ENCODE measurements around the gene ANLN. TPM values are rescaled to one million over a fixed set of nuclear protein-coding genes. Genes with fewer than 3 reads are reported as not detected.
"Not testable (repeated sequence)": the region's sequence is repeated elsewhere in the genome, so short reads cannot be mapped to it uniquely, and the experiment has no call there.

ANLN gene
- total and polyA plus RNA-seq, 5 donors: 0.77 to 4.1 (median 3.4) TPM

GRCh38 chr7:36453769-36454168 is 64.1 kb downstream of the ANLN start:
- Histone ChIP-seq H3K27me3 (ENCODE audit: control insufficient read depth, insufficient read depth) (no peaks in the 10 kb centered on the region), H3K9me3 (ENCODE audit: control insufficient read depth, low read length) (no peaks in the 10 kb centered on the region), H3K4me3 (ENCODE audit: low read length) (no peak overlapping the region), H3K27ac (ENCODE audit: low read length) (no peak overlapping the region), H3K4me1 (ENCODE audit: control insufficient read depth, insufficient read depth, low read length) (no peaks in the 10 kb centered on the region)
- DNase-seq (no peak), ATAC-seq (no peak)
- intact Hi-C loops (cut with DNase I): no loop called here

DNA sequence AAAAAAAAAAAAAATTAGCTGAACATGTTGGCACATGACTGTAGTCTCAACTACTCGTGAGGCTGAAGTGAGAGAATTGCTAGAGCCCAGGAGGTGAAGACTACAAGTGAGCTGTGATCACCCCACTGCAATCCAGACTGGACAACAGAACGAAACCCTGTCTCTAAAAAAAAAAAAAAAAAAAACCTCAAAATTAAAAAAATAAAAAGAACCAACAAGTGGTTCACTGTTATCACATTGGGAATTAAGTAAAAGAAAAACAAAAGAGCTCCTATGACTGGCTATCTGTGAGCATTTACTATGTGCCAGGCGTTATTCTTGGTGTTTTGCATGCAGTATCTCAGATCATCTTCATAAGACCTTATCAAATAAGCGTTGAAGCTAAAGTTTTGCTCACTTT is 66.0 kb downstream of the ANLN start:
- H3K27ac ChIP-seq (ENCODE audit: low read length): no peak overlapping the region
- intact Hi-C loops (cut with DNase I): no loop called here
- H3K27me3 ChIP-seq (ENCODE audit: control insufficient read depth, insufficient read depth): no peaks in the 10 kb centered on the region
- ATAC-seq (no peak), DNase-seq (no peak)
- WGBS: 89% methylated on average over 4 of the region's 4 CpGs
- H3K4me3 ChIP-seq (ENCODE audit: low read length): no peak overlapping the region
- no peaks in the 10 kb centered on the region for H3K4me1 ChIP-seq (ENCODE audit: control insufficient read depth, insufficient read depth, low read length)
- no peaks in the 10 kb centered on the region for H3K9me3 ChIP-seq (ENCODE audit: control insufficient read depth, low read length)

- ATAC-seq (no peak), DNase-seq (no peak)
- Histone ChIP-seq H3K4me3 (ENCODE audit: low read length) (no peak overlapping the region), H3K27ac (ENCODE audit: low read length) (no peak overlapping the region), H3K27me3 (ENCODE audit: control insufficient read depth, insufficient read depth) (no peaks in the 10 kb centered on the region), H3K9me3 (ENCODE audit: control insufficient read depth, low read length) (no peaks in the 10 kb centered on the region), H3K4me1 (ENCODE audit: control insufficient read depth, insufficient read depth, low read length) (no peaks in the 10 kb centered on the region)
- 97% methylated on average over 3 of the region's 3 CpGs for WGBS
- intact Hi-C loops (cut with DNase I): no loop called here
Measured at GRCh38 chr7:36456138-36456537, 66.5 kb downstream of the ANLN start.

GRCh38 chr7:36456548-36456947 is 66.9 kb downstream of the ANLN start:
- intact Hi-C loops (cut with DNase I): no loop called here
- no peaks in the 10 kb centered on the region for H3K9me3 ChIP-seq (ENCODE audit: control insufficient read depth, low read length)
- ATAC-seq (no peak), DNase-seq (no peak)
- WGBS: 91% methylated on average over 2 of the region's 2 CpGs
- no peak overlapping the region for H3K4me3 ChIP-seq (ENCODE audit: low read length)
- no peaks in the 10 kb centered on the region for H3K27me3 ChIP-seq (ENCODE audit: control insufficient read depth, insufficient read depth)
- no peaks in the 10 kb centered on the region for H3K4me1 ChIP-seq (ENCODE audit: control insufficient read depth, insufficient read depth, low read length)
- H3K27ac ChIP-seq (ENCODE audit: low read length): no peak overlapping the region

GRCh38 chr7:36459236-36459960 is 69.7 kb downstream of the ANLN start:
- intact Hi-C loops (cut with DNase I): no loop called here
- no peaks in the 10 kb centered on the region for H3K27me3 ChIP-seq (ENCODE audit: control insufficient read depth, insufficient read depth)
- ATAC-seq (no peak), DNase-seq (no peak)
- no peaks in the 10 kb centered on the region for H3K9me3 ChIP-seq (ENCODE audit: control insufficient read depth, low read length)
- no peak overlapping the region for H3K4me3 ChIP-seq (ENCODE audit: low read length)
- H3K27ac ChIP-seq (ENCODE audit: low read length): no peak overlapping the region
- no peaks in the 10 kb centered on the region for H3K4me1 ChIP-seq (ENCODE audit: control insufficient read depth, insufficient read depth, low read length)
- WGBS: 65% methylated on average over 12 of the region's 12 CpGs

DNA sequence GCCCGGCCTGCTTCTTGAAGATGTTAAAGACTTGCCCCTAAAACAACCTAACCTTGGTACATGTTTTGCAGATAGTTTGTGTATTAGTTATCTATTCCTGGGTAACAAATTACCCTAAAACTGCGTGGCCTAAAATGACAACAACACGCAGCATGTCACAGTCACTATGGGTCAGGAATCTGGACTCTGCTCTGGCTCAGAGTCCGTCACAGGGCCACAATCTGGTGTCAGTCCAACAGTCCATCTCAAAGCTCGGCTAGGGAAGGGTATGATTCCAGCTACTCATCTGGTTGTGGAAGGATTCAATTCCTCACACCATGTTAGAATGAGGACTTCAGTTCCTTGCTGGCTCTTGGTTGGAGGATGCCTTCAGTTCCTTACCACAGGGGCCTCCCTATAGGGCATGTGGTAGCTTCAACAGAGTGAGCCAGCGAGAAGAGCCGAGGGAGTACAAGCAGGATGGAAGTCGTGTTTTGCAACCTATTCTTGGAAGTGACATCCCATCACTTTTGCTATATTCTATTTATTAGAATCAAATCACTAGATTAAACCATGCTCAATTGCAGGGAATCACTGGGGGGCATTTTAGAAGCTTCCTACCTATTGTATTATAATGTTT is 71.3 kb downstream of the ANLN start:
- Histone ChIP-seq H3K27ac (ENCODE audit: low read length) (no peak overlapping the region), H3K27me3 (ENCODE audit: control insufficient read depth, insufficient read depth) (no peaks in the 10 kb centered on the region), H3K4me1 (ENCODE audit: control insufficient read depth, insufficient read depth, low read length) (no peaks in the 10 kb centered on the region), H3K4me3 (ENCODE audit: low read length) (no peak overlapping the region), H3K9me3 (ENCODE audit: control insufficient read depth, low read length) (no peaks in the 10 kb centered on the region)
- intact Hi-C loops (cut with DNase I): no loop called here
- DNase-seq (no peak), ATAC-seq (no peak)
- WGBS: 89% methylated on average over 8 of the region's 8 CpGs

GRCh38 chr7:36462551-36463137 is 73.0 kb downstream of the ANLN start:
- Histone ChIP-seq H3K27me3 (ENCODE audit: control insufficient read depth, insufficient read depth) (no peaks in the 10 kb centered on the region), H3K4me1 (ENCODE audit: control insufficient read depth, insufficient read depth, low read length) (no peaks in the 10 kb centered on the region), H3K27ac (ENCODE audit: low read length) (no peak overlapping the region), H3K9me3 (ENCODE audit: control insufficient read depth, low read length) (no peaks in the 10 kb centered on the region), H3K4me3 (ENCODE audit: low read length) (no peak overlapping the region)
- 90% methylated on average over 6 of the region's 6 CpGs for WGBS
- intact Hi-C loops (cut with DNase I): no loop called here
- ATAC-seq (no peak), DNase-seq (no peak)

- WGBS: 69% methylated on average over 3 of the region's 3 CpGs
- H3K27me3 ChIP-seq (ENCODE audit: control insufficient read depth, insufficient read depth): no peaks in the 10 kb centered on the region
- DNase-seq (no peak), ATAC-seq (no peak)
- H3K9me3 ChIP-seq (ENCODE audit: control insufficient read depth, low read length): no peaks in the 10 kb centered on the region
- intact Hi-C loops (cut with DNase I): no loop called here
- no peaks in the 10 kb centered on the region for H3K4me1 ChIP-seq (ENCODE audit: control insufficient read depth, insufficient read depth, low read length)
- H3K27ac ChIP-seq (ENCODE audit: low read length): no peak overlapping the region
- H3K4me3 ChIP-seq (ENCODE audit: low read length): no peak overlapping the region
Measured at GRCh38 chr7:36464271-36464670, 74.6 kb downstream of the ANLN start.

- H3K4me3 ChIP-seq (ENCODE audit: low read length); H3K4me1 ChIP-seq (ENCODE audit: control insufficient read depth, insufficient read depth, low read length); intact Hi-C loops (cut with DNase I); H3K9me3 ChIP-seq (ENCODE audit: control insufficient read depth, low read length); H3K27ac ChIP-seq (ENCODE audit: low read length); DNase-seq; ATAC-seq; H3K27me3 ChIP-seq (ENCODE audit: control insufficient read depth, insufficient read depth): not testable (repeated sequence)
- 64% methylated on average over 5 of the region's 5 CpGs for WGBS
Measured at GRCh38 chr7:36466001-36466400, 76.3 kb downstream of the ANLN start.

GRCh38 chr7:36468370-36469101 is 78.9 kb downstream of the ANLN start:
- H3K4me3 ChIP-seq (ENCODE audit: low read length): no peak overlapping the region
- 53% methylated on average over 2 of the region's 2 CpGs for WGBS
- H3K27ac ChIP-seq (ENCODE audit: low read length): no peak overlapping the region
- no peaks in the 10 kb centered on the region for H3K4me1 ChIP-seq (ENCODE audit: control insufficient read depth, insufficient read depth, low read length)
- H3K9me3 ChIP-seq (ENCODE audit: control insufficient read depth, low read length): no peaks in the 10 kb centered on the region
- ATAC-seq (no peak), DNase-seq (no peak)
- intact Hi-C loops (cut with DNase I): no loop called here
- no peaks in the 10 kb centered on the region for H3K27me3 ChIP-seq (ENCODE audit: control insufficient read depth, insufficient read depth)

DNA sequence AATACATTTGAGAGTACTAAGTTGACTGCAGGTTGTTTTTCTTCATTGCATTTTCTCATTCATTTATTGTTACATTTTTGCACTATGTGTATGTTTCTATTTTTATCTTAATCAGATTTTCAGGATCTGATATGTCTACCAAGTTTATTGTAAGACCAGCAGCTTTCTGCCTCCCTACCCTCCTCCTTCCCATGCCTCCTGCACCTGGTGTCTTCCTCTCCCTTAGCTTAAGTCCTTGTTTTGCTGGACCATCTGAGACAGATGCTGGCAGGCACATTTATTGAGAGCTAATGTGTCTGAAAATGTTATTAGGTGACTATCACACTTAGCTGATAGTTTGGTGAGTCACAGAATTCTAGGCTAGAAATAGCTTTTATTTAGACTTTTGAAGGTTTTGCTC is 79.6 kb downstream of the ANLN start:
- ATAC-seq (no peak), DNase-seq (no peak)
- no peaks in the 10 kb centered on the region for H3K9me3 ChIP-seq (ENCODE audit: control insufficient read depth, low read length)
- no peak overlapping the region for H3K4me3 ChIP-seq (ENCODE audit: low read length)
- intact Hi-C loops (cut with DNase I): no loop called here
- H3K27me3 ChIP-seq (ENCODE audit: control insufficient read depth, insufficient read depth): no peaks in the 10 kb centered on the region
- no peaks in the 10 kb centered on the region for H3K4me1 ChIP-seq (ENCODE audit: control insufficient read depth, insufficient read depth, low read length)
- H3K27ac ChIP-seq (ENCODE audit: low read length): no peak overlapping the region
